HG03460 (cell line): ENCODE results near the gene AJUBA.
A peak's percentile ranks its signal among the peaks of the same experiment; 100 is the strongest.
"Not testable (repeated sequence)": the region's sequence is repeated elsewhere in the genome, so short reads cannot be mapped to it uniquely, and the experiment has no call there.

Experiments used
- ATAC-seq: cut with Tn5 transposase; IDR thresholded peaks from one replicate; pipeline ENCODE4 v1.9.1; 2021; ENCODE audit not compliant: unreplicated experiment

AJUBA gene

DNA sequence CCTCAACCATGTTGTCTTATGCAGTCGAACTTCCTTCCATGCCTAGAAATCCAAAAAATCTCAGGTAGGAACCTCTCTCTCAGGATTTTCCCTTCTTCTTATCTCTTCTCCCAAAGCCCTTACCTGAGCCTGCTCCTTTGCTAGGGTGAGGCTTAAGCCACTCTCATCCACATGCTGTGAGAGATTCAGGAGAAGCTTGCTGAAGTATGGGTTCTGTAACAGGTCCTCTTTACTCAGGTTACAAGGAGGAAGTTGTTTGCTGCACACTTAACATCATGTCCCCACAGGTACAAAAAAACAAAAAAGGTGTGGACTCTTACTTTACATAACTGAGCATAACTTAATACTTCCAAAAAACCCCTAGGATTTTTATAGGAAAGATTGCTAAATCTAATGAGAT, 29.9 kb downstream of the AJUBA start:
- ATAC-seq: no peak

DNA sequence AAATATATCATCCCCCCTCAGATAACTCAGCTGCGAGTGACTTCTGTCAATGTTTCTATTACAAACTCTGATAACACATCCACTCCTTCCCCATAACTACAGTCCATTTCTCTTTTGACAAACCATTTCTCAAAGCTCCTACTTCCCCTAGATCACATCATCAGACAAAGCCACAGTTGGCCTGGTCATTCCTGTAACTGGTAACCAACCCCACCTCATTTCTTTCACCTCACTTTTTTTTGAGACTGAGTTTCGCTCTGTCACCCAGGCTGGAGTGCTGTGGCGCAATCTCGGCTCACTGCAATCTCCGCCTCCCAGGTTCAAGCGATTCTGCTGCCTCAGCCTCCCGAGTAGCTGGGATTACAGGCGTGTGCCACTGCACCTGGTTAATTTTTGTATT, 30.6 kb downstream of the AJUBA start:
- not testable (repeated sequence) for ATAC-seq

DNA sequence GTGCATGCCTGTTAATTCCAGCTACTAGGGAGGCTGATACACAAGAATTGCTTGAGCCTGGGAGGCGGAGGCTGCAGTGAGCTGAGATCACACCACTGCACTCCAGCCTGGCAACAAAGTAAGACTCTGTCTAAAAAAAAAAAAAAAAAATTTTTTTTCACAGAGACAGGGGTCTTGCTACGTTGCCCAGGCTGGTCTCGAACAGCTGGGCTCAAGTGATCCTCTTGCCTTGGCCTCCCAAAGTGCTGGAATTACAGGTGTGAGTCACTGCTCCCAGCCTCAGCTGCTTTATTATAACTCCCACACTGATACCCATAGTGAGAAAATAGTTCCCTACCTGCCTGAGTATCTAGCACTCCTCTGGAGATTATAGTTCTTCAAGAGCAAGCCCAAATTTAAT, 36.7 kb downstream of the AJUBA start:
- no peak for ATAC-seq

DNA sequence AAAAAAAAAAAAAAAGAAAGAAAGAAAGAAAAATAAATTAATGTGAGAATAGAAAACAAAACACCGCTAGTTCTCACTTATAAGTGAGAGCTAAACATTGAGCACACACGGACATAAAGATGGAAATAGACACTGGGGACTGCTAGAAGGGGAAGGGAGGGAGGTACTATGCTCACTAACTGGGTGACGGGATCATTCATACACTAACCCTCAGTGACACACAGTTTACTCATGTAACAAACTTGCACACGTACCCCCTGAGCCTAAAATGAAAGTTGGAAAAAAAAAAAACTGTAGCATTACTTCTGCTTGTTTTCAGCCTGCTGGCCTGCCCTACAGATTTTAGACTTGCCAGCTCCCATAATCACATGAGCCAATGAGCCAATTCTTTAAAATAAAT, 42.7 kb downstream of the AJUBA start:
- ATAC-seq: no peak

DNA sequence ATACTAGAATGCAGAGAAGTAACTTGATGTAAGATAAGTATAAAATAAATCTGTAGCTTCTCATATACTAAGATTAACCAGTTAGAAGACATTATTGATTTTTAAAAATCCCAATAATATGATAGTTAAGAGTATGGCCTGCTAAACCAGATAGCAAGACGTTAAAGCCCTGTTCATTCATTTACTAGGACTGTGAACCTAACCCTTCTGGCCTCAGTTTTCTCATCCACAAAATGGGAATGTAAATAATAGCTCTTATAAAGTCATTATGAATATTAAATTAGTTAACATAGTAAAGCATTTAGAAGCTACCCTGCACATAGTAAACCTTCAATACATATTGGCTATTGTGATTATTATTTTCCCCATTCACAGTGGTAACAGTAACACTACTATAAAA, 47.2 kb downstream of the AJUBA start:
- no peak for ATAC-seq

DNA sequence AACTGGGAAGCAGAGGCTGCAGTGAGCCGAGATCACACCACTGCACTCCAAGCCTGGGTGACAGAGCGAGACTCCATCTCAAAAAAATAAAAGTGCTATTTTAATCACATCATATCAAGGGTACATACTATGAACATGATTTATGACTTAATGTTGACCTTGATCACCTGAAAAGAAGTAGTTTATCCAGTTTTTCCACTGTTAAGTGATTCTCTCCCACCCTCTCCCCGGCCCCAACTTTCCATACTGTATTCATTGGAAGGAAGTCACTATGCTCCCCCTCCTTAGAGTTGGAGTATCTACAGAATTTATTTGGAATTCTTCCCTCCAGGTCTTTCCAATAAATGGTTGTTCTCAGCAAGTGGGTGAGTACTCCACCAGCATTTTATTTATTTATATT, 50.2 kb downstream of the AJUBA start:
- ATAC-seq: no peak

DNA sequence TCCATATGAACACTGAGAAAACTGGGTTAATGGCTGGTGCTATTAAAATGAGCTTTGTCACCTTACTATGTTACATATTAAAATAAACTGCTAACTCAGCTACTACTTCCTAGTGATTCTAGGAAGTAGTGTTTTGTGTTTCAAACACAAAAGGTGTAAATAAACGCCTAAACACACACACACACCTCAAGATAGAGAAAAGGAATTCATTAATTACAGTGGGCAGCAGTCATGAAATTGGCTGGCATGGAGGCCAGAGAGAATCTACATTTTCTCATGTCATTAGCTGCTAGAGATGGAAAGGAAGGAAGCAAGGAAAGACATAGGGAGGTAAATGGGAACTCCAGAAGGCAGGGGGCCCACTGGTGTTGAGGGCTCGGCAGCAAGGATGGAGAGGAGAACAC, 52.4 kb downstream of the AJUBA start:
- peak; percentile 5 for ATAC-seq

DNA sequence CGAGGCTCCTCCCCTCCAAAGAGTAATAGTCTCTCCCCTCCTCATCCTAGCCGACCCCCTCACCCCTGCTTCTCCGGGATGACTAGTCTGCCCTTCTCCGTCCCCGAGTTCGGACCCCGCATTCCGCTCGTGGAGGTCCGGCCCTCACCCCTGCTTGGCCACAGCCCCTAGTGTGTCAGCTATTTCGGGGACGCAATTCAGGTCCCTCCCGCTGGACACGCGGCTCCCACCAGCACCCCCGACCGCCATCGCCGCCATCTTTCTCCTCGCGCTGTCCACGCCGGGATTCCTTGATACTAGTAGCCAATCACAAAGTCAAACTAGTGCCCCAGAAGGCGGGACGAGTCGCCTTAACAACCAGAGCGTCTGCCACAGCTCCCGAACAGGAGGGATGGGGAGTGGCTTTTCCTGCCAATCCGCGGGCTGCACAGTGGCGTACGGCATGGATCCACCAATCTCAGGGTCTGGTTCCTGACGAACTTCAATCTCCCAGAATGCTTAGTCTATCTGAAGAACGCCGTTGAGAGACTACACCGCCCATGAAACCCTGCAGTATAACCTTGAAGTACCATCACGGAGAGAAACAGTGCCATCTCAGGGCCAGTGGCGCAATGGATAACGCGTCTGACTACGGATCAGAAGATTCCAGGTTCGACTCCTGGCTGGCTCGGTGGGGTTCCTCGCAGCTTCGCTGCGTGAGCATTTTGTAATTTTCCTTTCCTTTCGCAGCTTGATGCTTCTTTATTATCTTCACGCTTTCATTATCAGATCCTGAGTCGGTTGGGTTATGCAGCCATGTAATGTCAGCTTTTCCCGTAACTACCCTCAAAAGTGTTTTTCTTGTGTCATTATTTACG, 53.0 kb downstream of the AJUBA start, which contains the start of gene PRMT5:
Gene PRMT5 (minus strand): TSS at position 273 of the 857 bp plus-strand sequence. CDS start 15 bp downstream, at position 258.
- ATAC-seq: peak; percentile 89

DNA sequence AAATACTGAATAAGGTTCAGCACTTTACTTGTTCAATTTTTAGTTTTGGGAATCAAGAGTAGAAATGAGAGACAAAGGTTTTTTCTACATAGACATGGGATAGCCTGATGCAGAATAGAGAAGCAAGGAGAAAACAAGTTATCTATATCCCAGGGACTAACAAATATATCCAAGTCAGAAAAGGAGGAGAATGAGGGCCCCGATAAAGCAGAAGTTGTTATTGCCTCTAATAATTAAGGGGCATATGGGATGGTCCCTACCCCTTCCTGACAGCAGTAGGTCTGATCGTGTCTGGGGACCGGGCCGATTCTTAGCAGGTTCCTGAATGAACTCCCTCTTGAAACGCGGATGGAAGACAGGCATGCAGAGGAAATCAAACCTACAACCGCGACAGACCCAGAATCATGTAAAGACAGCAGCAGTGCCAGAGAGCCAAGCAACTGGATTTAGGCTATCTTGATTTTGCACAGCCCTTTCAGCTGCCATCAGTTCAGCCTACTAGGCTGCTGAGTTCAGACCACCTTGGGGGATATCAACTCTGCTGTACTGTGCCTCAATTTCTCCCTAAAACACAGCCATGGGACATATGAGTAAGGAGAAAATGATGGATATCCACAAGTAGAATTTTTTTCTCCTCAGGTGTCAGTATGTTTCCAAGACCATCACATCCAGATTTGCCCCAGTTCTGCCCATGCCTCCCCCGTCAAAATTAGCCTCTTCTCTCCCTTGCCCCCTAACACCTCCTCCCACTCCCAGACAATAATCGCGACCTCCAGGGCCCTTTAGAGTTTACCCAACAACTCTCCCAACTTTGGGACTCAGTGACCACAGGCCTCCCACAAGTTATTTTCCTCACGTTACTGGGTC, 53.9 kb downstream of the AJUBA start:
- no peak for ATAC-seq

DNA sequence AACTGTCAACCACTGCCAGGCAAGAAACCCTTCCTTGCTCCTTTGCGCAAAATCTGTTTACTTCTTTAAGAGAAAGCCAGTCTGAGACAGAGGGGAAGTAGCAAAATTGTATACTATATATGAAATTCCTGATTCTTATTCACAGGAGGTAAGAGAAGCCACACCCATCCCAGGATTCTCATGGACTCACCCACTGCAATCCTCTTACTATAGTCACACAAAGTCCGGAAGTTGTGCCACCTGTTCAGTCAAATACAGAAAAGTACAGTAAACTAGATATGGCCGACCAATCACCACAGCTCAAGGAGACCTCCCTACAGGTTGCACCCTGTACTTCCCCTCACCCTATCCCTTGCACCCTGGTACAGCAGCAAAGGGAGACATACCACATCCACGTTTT, 56.0 kb downstream of the AJUBA start:
- ATAC-seq: no peak

DNA sequence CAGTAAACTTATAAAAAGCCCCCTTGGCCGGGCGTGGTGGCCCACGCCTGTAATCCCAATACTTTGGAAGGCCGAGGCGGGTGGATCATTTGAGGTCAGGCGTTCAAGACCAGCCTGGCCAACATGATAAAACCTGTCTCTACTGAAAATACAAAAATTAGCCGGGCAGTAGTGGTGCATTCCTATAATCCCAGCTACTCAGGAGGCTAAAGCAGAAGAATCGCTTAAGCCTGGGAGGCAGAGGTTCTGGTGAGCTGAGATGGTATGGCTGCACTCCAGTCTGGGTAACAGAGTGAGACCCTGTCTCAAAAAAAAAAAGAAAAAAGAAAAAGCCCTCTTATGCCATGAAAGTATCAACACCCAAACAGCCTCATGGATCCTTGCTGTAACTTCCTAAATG, 56.8 kb downstream of the AJUBA start:
- no peak for ATAC-seq

DNA sequence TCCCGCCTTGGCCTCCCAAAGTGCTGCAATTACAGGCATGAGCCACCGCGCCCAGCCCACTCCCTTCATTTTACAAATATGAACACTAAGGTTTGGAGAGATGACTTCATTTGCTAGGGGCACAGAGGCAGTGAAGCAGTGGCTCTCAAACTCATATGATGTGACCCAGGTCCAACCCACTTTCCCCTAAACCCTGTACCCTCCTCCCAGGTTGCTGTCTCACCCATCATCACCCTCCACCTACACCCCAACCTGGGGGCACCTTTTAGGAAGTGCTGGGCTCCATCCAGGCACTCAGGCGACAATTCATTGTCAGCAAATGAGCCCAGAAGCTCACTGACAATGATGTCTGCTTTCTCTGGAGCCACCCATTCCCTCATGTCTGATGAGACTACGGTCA, 58.6 kb downstream of the AJUBA start:
- no peak for ATAC-seq

DNA sequence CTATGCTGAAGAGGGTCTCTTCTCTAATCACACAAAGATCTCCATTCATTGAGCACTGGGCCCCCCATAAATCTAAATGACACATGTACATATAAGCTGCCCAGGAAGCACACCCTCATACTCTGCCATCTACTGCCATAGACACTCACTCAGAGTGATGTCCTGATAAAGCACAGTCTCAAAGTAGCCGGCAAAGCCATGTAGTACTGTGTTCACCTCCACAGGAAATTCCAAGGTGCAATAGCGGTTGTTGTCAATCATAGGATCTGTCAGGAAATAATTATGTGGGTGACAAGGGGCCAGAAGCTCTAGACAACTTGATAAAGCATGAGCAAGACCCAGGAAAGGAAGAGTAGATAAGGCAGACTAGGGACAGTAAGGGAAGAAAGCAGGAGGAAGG, 60.1 kb downstream of the AJUBA start:
- no peak for ATAC-seq
